HG03521 (cell line): ENCODE data around the gene GPR68.

Experiments used
- ATAC-seq: cut with Tn5 transposase; IDR thresholded peaks from one replicate; pipeline ENCODE4 v1.9.1; 2021; ENCODE audit warnings: mild to moderate bottlenecking, moderate library complexity; ENCODE audit not compliant: unreplicated experiment

GPR68 gene

GRCh38 chr14:91244501-91244901 lies at the start of gene GPR68:
TSS of gene GPR68 (minus strand) at chr14:91244704. CDS start at chr14:91235050, 9,654 bp downstream.
- ATAC-seq, result no peak

DNA sequence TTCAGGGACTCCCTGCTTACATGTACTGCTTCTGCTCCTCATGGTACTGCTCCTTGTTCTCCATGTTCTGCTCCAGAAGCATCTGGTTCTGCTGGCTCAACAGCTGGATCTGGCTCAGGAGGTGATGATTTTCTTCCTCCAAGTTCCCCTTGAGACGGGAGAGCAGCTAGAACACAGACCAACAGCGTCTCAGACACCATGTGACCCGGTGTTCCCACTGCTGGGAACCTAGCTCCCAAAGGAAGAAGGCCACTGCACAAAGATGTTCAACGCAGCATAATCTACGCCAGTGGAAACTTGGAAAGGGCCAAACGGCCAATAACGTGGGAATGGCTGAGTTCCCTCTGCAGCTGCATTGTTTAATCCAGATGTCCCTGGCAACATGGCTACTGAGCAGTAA lies 49.6 kb upstream of the GPR68 start:
- ATAC-seq, result no peak

- ATAC-seq, result no peak
Observed at GRCh38 chr14:91293281-91293680, 48.8 kb upstream of the GPR68 start.

- ATAC-seq, result no peak
Observed at GRCh38 chr14:91292491-91292890, 48.0 kb upstream of the GPR68 start.

GRCh38 chr14:91291786-91292405 lies 47.4 kb upstream of the GPR68 start:
- no peak for ATAC-seq

DNA sequence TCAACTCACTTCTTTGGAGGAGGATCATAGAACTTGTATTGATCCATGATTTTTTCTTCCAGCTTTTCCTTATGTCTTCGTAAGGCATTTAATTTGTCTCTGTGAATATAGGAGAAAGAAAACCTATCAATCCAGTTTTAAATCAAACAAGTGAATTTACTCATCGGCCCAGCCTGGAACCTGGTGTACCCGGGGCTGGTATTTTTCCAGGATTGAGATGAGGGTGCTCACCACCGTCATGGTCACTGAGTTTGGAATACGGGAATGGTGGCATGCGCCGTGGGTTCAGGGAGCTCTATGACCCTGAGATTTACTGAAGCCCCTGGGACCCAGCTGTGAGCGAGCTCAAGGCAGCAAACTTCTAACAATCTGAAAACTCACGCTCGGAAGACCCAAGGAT lies 46.5 kb upstream of the GPR68 start:
- no peak for ATAC-seq

DNA sequence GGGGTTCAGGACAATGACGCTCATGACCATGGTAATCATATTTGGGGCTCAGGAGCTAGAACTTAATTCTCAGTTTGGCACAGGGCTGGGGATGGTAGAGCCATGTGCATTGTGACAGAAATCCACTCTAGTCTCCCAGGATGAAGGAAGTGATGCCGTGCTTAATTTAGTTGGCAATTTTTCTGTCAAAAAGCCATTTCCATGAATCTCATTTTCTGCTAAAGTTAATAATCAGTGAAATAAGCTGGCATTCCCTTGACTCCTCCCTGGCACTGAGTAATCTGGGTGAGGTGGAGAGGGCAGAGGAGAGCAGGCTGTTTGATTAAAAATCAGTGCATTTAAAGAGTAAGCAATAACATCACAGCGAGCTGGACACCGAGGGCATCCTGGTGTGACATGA lies 45.0 kb upstream of the GPR68 start:
- no peak for ATAC-seq

- ATAC-seq, result no peak
Observed at GRCh38 chr14:91288876-91289275, 44.4 kb upstream of the GPR68 start.

DNA sequence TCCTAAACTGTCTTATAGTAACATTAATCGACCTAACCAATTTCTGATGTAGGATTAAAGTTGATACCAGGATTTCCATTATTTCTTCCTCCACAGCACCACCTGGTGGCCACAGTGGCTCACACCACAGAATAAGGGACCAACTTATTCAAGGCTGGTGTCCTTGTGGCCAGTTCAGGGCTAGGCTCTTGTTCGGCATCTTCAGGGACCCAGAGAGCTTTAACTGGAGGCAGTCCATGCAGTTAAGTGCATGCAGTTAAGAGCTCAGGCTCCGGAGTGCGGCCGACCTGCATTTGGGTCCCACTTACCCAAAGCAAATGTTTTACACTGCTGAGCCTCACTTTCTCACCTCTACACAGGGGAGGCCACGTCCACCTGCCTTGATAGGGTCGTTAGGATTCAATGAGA lies 42.0 kb upstream of the GPR68 start:
- no peak for ATAC-seq

DNA sequence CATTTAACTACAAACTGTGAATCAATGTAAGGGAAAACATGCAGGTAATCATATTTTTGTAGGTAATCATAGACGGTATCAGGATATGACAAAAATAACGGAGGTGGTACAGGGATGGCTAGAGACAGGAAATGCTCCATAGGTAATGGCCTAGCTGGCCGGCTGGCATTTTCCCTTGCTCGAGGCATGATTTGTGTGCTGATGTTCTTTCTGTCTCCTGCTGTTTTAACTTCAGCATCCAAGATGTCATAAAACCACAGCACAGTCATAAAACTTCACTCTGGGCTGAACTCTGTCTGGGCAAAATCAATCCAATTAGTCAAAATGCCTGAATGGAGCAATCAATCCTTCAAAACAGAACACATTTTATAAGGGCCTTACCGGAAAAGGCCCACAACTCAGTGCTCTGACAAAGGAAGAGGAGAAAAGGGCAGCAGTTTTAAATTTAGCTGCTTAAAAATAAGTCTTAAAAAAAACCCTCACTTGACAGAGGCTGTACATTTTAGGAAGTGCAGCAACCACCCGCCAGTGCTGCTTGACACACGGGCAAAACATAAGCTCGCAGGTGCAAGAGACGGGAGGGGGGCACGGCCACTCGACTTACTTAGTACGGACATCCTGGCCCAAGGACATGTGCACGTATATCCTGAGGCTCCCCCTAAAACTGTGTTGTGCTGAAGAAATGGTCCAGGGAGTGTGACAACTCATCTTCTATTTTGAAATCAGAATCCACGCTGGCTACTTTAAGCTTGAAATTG lies 40.5 kb upstream of the GPR68 start:
- no peak for ATAC-seq

DNA sequence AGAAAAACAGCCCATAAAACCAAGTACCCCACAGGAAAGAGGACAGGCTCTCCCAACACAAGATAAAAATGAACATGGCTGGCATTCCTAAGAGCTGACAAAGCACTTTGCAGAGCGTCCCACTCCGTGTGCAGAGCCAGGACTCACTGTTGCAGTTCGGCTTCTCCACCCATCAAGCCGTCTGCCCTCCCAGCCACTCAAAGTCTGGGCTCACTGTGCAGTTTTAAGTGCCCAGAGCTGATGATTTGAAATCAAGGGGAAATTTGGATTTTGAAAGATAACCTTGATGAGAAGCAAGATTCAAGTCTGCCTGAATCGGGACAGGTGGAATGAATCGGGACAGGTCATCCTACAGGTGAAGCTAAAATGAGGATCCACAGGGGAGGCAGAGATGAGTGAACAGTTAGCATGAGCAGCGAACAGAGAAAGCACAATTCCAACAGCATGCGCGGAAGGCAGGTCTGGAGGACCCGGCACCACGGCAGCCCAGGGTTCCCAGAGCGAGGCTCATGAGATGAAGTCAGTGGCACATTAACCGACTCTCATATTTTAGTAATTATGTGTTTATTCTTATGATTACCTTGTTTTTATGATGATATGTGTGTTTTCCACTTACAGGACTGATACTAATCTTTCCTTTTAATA lies 39.8 kb upstream of the GPR68 start:
- no peak for ATAC-seq

- no peak for ATAC-seq
Observed at GRCh38 chr14:91283666-91284065, 39.2 kb upstream of the GPR68 start.

GRCh38 chr14:91282954-91283645 lies 38.6 kb upstream of the GPR68 start:
- ATAC-seq, result no peak

DNA sequence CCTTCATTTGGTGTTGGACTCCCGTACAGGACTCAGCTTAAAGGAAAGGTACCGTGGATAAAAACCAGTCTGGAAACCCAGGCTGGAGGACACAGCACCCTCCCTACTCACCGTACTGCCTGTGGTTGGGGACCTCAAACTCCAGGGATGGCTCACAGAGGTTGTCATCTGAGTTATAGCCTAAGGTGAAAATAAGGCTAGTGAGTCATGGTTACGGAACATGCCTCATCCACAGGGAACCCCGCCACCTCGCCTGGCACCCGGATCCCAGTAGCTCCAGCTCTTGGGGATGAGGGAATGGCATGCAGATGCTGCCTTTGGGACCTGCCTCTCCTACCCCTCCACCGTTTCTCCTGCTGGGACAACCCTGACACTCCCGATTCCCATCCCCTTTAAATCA lies 36.8 kb upstream of the GPR68 start:
- no peak for ATAC-seq

- ATAC-seq, result no peak
Observed at GRCh38 chr14:91280129-91280528, 35.6 kb upstream of the GPR68 start.

DNA sequence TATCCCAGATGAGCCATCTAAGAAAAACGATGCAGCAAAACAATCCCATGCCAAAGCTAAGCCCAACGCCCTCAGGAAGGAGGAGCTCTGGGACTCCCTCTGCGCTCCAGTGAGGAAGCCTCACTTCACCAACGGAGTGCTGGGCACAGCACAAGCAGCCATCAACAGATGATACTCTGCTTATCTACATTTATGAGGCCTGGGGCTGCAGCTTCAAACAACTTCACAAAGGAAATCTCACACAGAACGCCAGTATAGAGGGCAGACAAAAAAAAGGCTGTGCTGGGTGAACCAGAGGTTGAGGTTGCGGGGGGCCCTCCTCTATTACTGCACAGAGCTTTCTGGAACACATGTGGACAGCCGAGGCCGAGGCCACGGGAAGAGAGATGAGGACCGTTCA lies 34.9 kb upstream of the GPR68 start:
- no peak for ATAC-seq

- ATAC-seq, result no peak
Observed at GRCh38 chr14:91278383-91278715, 33.8 kb upstream of the GPR68 start.

GRCh38 chr14:91277546-91278382 lies 33.3 kb upstream of the GPR68 start:
- no peak for ATAC-seq

DNA sequence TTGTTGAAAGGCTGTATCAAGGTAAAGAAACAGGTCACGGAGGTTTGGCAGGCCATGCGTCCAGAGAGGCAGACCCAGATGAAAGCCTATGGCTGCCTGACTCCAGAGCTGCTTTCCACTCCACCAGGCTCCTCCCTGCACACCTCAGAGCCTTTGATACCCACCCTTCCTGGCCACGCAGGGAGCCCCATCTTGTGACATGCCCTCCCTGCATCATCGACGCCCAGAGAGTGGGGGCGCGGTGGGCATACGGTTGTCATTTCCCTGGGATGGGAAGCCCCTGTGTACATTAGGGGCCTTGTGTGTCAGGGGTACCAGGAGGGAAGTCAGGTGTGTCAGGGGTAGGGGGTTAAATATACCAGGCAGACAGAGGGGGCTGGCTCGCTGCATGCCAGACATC lies 30.3 kb upstream of the GPR68 start:
- ATAC-seq, result no peak

DNA sequence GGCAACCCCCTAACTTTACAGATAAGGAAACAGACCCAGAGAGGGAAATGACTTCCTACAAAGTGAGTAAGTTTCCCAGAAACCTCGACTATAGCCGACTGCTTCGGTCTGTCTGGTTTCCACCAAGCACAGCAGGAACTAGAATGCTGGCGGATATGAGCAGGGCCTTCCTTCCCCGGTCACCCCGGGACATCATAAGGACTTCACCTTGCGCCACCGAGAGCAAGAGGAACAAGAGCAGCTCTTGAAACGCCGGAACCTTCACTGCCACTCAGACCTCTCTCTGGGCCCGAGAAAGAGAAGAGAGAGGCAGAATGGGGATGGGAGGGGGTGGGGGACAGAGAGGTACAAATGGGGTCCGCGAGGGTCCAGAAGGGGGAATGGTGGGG lies 29.4 kb upstream of the GPR68 start:
- ATAC-seq, result no peak
